Stromal cell of bone marrow (primary cell): ENCODE data around the gene ZFP14.

Experiments
- DNase-seq: peaks from one replicate; pipeline ENCODE4 v3.0.0-alpha.2; 2012; ENCODE audit warnings: low read depth

The ZFP14 gene

DNA sequence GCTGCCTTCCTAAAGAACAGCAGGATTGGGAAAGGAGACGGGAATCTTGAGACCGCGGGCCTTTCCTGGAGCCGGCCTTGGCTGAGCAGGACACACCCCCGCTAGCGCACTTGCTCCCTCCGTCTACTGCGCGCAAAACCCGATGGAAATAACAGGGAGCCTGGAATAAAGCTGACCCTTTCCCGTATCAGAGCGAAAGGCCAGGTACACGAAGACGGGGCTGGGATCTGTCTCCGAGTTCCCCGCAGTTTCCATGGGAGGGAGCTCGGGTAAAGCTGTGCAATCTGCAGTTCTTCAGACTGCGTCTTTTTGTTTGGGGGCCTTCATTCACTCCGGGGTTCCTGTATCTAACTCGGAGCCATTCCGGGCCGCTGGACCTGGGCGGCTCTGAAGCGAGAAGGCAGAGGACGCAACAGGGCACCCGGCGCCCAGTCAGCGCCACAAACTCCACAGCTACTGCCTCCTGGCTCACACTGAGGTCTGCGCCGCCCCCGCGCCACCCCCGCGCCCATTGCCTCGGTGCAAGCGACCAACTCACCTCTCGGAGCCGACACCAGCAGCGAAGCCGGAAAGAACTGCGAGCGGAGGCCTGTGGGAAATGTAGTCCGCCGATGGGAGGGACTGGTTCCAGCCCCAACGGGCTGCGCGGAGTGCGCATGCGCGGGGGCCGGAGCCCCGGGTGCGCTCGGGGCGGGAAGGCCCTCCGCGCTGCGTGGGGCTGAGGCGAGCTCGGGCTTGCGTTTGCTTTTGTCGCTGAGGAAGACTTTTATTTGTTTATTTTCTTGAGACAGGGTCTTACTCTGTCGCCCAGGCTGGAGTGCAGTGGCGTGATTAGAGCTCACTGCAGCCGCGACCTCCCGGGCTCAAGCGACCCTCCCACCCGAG is at the start of gene ZFP14:
Gene ZFP14 (minus strand): TSS at position 577 of the 885 bp plus-strand sequence. CDS start 11,309 bp downstream, outside the sequence.
- peak; percentile 87 for DNase-seq

DNA sequence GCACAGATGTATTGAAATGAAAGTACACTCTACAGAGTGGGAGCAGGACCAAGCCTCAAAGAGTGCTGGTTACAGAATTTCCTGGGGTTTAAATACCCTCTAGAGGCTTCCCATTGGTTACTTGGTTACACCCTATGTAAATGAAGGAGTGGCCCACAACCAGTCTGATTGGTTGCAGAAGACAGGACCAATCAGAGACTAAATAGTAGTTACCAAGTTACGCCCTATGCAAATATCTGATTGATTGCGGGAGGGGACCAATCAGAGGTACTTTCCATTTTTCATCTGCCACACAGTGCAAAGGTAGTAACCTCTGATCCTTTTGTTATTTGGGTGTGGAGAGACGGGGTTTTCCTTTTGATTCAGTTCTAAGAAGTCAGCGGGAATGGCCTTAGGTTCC is 44.9 kb upstream of the ZFP14 start:
- DNase-seq: no peak

DNA sequence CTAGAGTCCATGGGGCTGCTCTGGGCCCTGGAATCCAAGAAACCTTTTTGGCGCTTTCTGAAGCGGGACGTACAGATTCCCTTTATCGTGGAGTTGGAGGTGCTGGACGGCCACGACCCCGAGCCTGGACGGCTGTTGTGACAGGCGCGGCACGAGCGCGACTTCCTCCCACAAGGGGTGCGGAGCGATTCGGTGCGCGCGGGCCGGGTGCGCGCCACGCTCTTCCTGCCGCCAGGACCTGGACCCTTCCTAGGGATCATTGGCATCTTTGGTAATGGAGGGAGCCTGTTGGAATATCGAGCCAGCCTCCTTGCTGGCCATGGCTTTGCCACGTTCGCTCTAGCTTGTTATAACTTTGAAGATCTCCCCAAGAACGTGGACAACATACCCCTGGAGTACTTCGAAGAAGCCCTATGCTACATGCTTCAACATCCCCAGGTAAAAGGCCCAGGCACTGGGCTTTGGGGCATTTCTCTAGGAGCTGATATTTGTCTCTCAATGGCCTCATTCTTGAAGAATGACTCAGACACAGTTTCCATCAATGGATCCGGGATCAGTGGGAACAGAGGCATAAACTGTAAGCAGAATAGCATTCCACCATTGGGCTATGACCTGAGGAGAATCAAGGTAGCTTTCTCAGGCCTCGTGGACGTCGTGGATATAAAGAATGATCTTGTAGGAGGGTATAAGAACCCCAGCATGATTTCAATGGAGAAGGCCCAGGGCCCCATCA is 42.9 kb upstream of the ZFP14 start:
- DNase-seq: no peak

DNA sequence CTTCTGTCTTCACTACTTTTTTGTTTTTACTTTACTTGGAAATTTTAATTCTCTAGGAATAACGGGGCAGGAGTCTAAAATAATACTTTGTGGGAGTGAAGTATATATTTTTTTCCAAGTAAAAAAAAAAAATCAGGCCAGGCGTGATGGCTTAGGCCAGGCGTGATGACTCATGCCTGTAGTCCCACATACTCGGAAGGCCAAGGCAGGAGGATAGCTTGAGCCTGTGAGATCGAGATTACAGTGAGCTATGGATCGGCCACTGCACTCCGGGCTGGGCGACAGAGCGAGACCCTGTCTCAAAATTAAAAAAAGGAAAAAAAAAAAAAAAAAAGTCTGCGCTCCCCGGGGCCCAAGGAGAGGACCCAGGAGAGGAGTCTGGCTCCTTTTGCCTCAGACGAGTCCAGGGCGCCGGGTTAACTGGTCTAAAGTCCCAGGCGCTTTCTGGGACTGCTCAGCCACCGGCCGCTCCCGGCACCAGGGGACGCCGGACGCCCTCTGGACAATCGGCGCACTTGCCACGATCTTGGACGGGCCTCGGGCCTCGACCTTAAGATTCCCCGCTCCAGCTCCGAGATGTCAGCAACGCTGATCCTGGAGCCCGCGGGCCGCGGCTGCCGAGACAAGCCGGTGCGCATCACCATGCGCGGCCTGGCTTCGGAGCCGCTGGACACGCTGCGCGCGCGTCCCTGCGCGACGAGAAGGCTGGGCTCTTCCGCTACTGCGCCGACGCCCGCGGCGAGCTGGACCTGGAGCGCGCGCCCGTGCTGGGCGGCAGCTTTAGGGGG is 42.2 kb upstream of the ZFP14 start:
- DNase-seq: no peak

DNA sequence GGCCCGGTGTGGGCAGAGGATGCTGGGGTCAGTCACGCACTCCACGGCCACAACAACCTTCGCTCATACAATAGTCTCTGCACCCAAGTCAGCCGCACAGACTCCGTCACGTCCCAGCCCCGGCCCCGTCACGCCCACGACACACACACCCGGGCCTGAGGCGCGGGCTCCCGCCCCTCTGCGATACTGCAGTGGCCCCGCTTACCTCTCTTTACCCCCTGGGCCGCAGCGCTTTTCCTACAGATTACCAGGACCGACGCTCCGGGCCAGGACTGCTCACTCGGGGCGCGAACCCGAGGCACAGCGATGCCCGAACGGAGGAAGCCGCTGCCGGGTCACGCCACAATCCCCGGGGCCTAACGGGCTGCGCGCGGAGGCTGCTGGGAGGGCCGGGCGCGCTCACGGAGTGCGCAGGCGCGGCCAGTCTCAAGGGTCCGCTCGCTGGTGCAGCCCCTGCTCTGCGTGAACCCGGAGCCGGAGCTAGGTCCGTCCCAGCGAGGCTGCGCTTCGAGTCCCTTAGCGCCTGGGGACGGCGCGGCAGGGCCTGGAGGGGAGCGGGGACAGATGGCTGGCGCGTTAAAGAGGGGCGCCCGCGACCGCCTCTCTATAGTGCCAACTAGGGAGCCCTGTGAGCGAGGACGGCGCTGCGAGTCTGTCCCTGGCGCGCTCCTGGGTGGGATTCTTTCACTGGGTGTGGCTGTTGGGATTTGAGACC is 39.4 kb upstream of the ZFP14 start, which contains the start of gene ZFP82:
Gene ZFP82 (minus strand): TSS at position 358 of the 715 bp plus-strand sequence. CDS start 8,855 bp downstream, outside the sequence.
- peak; percentile 69 for DNase-seq

DNA sequence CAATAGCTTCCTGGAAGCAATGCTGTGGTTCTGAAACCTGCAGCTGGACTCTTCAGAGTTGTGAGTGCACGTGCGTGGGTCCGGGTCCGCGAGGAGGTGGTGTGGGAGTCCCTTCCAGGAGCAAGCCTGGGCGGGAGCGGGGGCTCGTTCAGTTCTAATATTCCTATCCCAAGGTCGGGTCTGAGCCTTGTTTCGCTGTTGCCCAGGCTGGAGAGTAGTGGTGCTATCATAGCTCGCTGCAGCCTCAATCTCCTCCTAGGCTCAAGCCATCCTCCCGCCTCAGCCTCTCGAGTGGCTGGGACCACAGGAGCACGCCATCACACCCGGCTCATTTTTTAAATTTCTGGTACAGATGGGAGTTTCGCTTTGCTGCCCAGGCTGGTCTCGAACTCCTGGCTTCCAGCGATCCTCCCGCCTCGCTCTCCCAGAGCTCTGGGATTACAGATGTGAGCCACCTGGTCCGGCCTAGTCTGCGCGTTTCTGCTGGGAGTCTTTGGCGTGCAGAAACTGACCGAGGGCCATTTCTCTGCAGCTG is 38.8 kb upstream of the ZFP14 start:
- DNase-seq: no peak

DNA sequence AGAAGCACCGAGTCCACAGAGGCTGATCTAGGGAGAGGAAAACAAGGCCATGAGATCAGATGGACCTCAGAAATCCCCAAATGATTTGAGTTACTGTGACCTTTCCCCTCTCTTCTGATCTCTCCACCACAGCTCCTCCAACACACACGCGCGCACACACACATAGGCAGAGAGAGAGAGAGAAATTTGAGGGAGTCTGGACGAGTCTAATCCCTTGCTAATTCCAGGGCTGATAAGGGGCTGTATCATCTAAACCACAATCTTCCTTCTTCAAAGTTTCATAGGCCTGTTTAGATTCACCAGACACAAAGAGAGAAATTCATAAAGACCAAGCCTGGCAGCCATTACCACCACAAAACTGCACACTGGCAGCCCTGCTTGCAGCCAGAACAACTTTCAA is 30.8 kb upstream of the ZFP14 start:
- no peak for DNase-seq

DNA sequence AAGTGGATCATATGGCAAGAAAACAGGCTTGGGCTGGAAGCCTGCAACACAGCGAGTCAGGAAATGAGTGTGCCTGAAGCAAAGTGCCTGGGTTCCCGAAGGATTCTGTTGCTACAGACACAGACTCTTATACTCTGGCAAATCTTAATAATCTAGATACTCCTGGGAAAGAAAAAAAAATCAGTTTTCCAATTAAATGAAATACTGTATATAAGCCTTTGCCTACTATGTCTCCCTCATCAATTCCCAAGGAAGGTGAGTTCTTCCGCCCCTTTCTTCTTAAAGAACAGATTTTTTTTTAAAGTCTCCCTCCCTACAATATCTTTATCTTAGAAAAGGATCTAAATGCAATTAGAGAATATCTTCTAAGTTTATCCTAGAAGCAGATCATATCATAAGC is 29.1 kb upstream of the ZFP14 start:
- DNase-seq: no peak

DNA sequence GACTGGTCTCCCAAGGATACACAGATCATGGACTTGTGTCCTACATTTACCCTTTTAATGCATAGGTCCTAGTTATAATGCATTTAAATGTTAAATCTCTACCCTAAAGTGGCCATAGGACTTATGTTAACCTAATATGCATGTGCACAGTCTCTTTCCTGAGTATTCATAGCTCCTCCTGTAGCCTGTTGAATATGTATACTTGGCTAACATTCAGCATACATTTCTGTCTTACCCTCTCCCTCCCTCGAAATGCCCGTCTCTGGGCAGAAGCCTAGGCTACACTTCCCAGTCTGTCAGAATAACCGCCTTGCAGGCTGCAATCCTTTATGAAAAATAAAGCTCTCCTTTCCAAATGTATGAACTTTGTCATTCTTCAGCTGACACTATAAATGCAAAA is 25.5 kb upstream of the ZFP14 start:
- no peak for DNase-seq

DNA sequence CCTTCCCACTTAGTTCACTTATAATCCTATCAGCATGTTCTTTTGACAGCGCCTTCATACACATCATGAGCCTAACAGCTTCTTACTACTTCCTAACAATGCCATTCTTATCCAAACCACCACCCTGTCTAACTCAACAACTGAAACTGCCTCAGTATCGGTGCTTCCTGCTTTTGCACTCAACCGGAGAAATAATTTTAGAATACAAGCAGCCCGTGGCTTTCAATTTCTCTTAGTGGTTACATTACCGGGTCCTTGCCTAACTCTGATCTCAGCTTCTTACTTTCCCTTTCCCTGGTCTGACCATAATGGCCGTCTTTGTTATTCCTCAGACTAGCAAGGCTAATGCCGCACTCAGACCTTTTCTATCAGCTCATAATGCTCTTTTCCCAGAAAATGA is 22.5 kb upstream of the ZFP14 start:
- DNase-seq: no peak

DNA sequence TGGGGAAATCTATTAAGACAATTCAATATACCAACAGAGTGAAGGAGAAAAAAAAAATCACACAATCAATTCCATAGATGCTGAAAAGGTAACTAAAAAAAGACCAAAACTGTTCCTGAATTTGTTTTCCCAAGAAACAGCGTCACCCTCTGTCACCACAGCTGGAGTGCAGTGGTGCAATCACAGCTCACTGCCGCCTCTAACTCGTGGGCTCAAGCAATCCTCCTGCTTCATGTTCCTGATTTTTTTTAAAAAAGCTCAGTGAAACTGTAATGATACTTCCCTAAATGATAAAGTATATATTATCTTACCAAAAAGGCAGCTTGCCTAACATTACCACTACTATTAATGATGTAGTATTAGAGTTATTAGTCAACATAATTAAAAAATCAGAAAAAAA is 19.6 kb upstream of the ZFP14 start:
- no peak for DNase-seq

DNA sequence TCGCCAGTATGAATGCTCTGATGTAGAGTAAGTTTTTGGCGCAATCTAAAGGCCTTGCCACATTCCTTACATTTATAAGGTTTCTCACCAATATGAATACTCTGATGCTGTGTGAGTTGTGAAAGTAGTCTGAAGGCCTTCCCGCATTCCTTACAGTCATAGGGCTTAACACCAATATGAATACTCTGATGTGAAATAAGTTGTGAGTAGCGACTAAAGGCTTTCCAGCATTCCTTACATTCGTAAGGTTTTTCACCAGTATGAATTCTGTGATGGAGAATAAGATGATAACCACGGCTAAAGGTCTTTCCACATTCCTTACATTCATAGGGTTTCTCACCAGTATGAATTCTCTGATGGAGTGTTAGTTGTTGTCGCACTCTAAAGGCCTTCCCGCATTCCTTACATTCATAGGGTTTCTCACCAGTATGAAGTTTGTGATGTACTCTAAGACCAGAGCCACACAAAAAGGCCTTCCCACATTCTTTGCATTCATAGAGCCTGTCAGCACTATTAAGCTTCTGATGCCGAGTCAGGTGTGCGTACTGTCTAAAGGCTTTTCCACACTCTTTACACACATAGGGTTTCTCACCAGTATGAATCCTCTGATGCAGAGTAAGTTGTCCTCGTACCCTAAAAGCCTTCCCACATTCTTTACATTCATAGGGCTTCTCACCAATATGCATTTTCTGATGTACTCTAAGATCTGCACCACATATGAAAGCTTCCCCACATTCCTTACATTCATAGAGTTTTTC is 14.1 kb upstream of the ZFP14 start:
- DNase-seq: no peak

DNA sequence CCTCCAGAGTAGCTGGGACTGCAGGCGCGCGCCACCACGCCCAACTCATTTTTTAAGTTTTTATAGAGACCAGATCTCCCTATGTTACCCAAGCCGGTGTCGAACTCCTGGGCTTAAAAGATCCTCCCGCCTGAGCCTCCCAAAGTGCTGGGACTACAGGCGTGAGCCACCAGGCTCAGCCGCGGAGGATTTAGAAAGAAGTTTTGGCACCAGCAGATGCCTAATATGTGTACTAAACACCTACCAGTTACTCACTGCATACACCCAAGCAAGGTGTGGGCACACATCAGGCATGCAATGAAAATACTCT is 464 bp upstream of the ZFP14 start:
- no peak for DNase-seq

DNA sequence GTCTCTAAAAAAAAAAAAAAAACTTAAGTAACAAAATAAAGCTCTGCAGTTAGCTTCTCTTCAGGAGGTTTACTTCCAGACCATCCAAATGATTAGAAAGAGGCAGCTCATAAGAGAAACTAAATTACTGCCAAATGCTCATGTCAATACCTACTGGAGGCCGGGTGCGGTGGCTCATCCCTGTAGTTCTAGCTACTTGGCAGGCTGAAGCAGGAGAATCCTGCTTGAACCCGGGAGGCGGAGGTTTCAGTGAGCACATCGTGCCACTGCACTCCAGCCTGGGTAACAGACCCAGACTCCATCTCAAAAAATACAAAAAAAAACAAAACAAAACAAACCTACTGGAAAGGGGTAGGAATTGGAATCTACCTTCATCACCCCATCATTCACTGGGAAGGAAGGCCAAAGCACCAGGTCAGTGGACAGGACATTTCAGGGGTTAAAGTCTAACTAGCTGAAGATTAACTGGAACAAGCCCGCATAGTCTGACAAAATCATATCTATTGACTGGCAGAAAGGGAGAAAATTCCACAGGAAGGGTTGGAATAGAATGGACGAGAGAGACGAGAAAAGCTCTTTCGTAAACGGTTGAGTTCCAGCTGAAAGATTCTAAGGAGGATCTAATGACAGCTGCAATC is 1.3 kb downstream of the ZFP14 start:
- DNase-seq: no peak

DNA sequence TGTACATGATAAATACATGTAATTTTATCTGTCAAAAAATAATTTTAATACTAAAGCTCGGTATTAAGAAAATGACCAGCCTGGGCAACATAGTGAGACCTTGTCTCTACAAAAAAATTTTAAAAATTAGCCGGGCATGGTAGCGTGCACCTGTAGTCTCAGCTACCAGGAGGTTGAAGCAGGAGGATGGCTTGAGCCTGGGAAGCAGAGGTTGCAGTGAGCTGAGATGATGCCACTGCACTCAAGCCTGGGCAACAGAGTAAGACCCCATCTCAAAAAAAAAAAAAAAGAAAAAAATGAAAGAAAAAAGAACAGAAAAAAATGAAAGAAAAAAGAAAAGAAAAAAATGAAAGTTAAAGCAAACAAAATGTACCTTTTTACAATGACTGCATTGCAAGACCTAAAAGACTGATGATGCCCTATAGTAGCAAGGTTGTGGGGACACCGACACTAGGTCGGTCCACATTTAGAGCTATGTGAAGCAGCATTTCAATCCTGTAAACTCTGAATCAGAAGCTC is 5.3 kb downstream of the ZFP14 start:
- DNase-seq: no peak

DNA sequence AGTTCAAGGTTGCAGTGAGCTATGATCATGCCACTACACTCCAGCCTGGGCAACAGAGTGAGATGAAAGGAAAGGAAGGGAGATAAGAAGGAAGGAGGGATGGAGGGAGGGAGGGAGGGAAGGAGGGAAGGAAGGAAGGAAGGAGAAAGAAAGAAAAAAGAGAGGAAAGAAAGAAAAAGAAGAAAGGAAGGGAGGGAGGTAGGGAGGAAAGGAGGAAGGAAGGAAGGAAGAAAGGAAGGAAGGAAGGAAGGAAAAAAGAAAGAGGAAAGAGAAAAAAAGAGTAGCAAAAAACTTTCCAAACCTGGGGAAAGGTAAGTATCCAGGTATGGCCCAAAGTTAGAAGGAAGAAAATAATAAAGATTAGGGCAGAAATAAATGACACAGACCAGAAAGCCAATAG is 7.1 kb downstream of the ZFP14 start:
- DNase-seq: no peak

DNA sequence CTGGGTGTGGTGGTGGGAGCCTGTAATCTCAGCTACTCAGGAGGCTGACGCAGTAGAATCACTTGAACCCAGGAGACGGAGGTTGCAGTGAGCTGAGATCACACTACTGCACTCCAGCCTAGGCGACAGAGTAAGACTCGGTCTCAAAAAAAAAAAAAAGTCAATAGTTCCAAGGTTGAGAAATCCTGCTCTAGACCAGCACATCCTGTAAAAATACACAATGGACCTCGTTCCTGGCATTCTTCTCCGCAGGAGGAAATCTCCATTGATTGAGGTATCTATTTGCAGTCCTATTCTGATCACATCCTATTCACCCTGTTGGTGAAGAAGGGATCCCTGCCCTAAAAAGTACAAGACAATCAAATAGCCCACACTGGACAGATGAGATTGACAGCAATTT is 15.2 kb downstream of the ZFP14 start:
- DNase-seq: no peak

DNA sequence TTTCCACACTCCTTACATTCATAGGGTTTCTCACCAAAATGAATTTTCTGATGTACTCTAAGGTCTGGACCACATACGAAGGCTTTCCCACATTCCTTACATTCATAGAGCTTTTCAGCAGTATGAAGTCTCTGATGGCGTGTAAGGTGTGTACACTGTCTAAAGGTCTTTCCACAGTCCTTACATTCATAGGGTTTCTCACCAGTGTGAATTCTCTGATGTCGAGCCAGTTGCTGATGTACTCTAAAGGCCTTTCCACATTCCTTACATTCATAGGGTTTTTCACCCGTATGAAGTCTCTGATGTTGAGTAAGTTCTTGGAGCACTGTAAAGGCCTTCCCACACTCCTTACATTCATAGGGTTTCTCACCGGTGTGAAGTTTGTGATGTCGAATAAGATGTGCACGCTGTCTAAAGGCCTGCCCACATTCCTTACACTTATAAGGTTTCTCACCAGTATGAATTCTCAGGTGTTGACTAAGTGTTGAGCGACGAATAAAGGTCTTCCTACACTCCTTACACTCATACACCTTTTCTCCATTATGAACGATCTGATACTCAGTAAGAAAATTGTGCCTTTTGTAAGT is 38.1 kb downstream of the ZFP14 start:
- no peak for DNase-seq

DNA sequence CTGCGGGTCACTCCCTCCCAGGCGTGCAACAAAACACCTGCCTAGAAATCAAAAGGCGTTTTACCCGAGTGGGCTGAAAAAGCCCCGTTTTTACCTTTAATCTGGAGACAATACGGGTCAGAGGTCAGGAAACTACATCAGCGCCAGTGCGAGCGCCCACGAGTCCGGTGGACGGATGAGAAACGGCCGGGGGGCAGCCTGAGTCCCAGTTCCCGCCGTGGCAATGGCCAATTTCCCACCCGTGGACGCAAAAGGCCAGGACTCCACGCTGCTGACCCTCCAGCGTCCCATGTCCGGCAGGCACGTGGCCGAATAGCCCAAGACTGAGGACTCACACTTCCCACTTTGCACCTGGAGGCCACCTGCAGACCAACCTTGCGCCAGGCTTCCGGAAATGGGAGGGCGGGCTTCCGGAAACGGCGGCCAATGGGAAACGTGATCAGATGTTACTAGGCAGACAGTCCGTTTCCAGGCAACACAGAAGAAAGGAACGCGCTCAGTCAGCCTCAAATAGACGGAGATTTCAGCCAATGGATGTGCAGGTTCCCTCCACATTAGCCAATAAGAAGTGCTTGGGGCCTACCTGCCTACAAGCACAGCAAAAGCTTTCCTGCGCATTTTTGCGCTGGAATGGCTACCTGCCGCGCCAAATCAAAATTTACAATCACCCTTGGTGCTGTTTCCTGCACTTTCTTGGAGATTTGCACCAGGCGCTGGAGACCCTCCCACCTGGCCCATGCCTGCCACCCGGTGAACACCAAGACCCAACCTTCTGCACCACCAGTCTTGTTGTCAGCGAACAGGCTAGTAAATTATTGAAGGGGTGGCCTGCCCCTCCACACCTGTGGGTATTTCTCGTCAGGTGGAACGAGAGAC is 47.4 kb downstream of the ZFP14 start:
- peak; percentile 94 for DNase-seq
